ENCODE data around the gene CABLES2. TPM values are rescaled to one million over a fixed set of nuclear protein-coding genes. Genes with fewer than 3 reads are reported as not detected.

Gene CABLES2
- total RNA-seq, 1 experiment from 2014 or later = 8.9 TPM

- DNase-seq (ENCODE audit: low read depth, low spot score) = no peak
- POLR2A ChIA-PET = no interaction called here
These were observed 43.0 kb upstream of the CABLES2 start for GRCh38 chr20:62449951-62450691.

More at GRCh38 chr20:62449951-62450691, 43.0 kb upstream of the CABLES2 start:
- ChIA-PET RAD21 (ENCODE audit: low non-redundant PET in 1 of 2, low total read pairs in 2 of 2, uncharacterized antibody in 2 of 2, unreplicated experiment in 2 of 2) (no interaction called here), CTCF (no interaction called here)
- BruUV-seq (replicated peaks) = no TSS peak
- ATAC-seq = peak; percentile 52
- no peaks in the 10 kb centered on the region for H3K36me3 ChIP-seq (ENCODE audit: control insufficient read depth in 1 of 2, insufficient read depth in 2 of 2, low read length in 2 of 2)
- 0 out of 2 replicates have a peak, but pooled peaks cover 4% of the 10 kb centered on the region for H3K27me3 ChIP-seq (ENCODE audit: insufficient read depth, low read length)
- H2AFZ ChIP-seq (ENCODE audit: low read depth, low read length, poor library complexity, severe bottlenecking) = no peak overlapping the region
- H3K4me1 ChIP-seq (ENCODE audit: control insufficient read depth in 1 of 2, insufficient read depth in 2 of 2, low read length in 2 of 2) = 0 out of 4 replicates have a peak, but pooled peaks cover 0 to 3% of the 10 kb centered on the region in 2 experiments
- no peak for TF ChIP-seq ELF1 (IDR thresholded peaks at IDR 0.05; ENCODE audit: borderline replicate concordance, low read depth)
- peak in 2 of 3 experiments; percentile 24 to 33; a peak in 3 of 6 replicates for TF ChIP-seq CTCF (IDR thresholded peaks at IDR 0.05 in 2 of 3, conservative IDR thresholded peaks at IDR 0.05 in 1 of 3; ENCODE audit: borderline replicate concordance in 1 of 3, insufficient read depth in 1 of 3, low read depth in 2 of 3, low read length in 2 of 3)
- H3K79me2 ChIP-seq (ENCODE audit: insufficient read depth, low read length) = no peaks in the 10 kb centered on the region
- no peak overlapping the region for H3K9ac ChIP-seq (ENCODE audit: low read length)
- H3K4me2 ChIP-seq (ENCODE audit: low read length) = no peak overlapping the region
- no peaks in the 10 kb centered on the region for H4K20me1 ChIP-seq (ENCODE audit: insufficient read depth)
- H3K9me3 ChIP-seq (ENCODE audit: control insufficient read depth in 1 of 2, insufficient read depth in 1 of 2, low read depth in 1 of 2, low read length in 2 of 2) = no peaks in the 10 kb centered on the region
- no peak overlapping the region for H3K27ac ChIP-seq (ENCODE audit: low read depth, low read length)
- H3K4me3 ChIP-seq (replicated peaks in 1 of 2; ENCODE audit: low read depth in 1 of 2, low read length in 2 of 2) = no peak overlapping the region
- no peaks in the 10 kb centered on the region for H3K9me2 ChIP-seq (ENCODE audit: insufficient read depth)
- intact Hi-C loops (cut with micrococcal nuclease) = no loop called here
